PC-9 (cell line): Measurements from ENCODE around the gene REC114. TPM values are rescaled to one million over a fixed set of nuclear protein-coding genes. Genes with fewer than 3 reads are reported as not detected.

Experiments
- BruUV-seq: library from RNA; stranded (reverse); fragments of 400-500 nt; replicated peaks from 2 replicates; lab custom pipeline; 2021; lab: Mats Ljungman, UMichigan
- CTCF ChIA-PET: fragments of 300-600 bp; sonication (Branson Sonifier 250); formaldehyde crosslinking; loops from one replicate; lab custom pipeline; 2022; ENCODE audit warnings: antibody characterized with exemption; lab: Charles Lee
- POLR2A ChIA-PET: fragments of 300-600 bp; sonication (Branson Sonifier 250); formaldehyde crosslinking; loops from one replicate; lab custom pipeline; 2022; ENCODE audit warnings: antibody characterized with exemption; ENCODE audit not compliant: unreplicated experiment; lab: Charles Lee
- DNase-seq, 2 experiments: peaks; one replicate each; pipeline versions ENCODE4 v3.0.0 to v3.0.0-alpha.2; 2015 to 2022; ENCODE audit warnings: mixed read lengths in 1 of 2
- H2AFZ ChIP-seq: fragments of 200-600 bp; sonication (generic); 2 replicates; pipeline ENCODE4 v1.8.1; 2017; ENCODE audit warnings: antibody characterized with exemption
- H3F3A ChIP-seq: fragments of 200-600 bp; sonication (generic); 2 replicates; pipeline ENCODE4 v1.8.1; 2017; ENCODE audit warnings: antibody characterized with exemption, mild to moderate bottlenecking, low read depth; ENCODE audit not compliant: insufficient read depth
- H3K27ac ChIP-seq: fragments of 200-600 bp; sonication (generic); 2 replicates; pipeline ENCODE4 v1.6.1; 2016; ENCODE audit warnings: mixed run types
- H3K27me3 ChIP-seq: fragments of 200-600 bp; sonication (generic); 2 replicates; pipeline ENCODE4 v1.6.1; 2016; ENCODE audit warnings: low read depth, mixed run types; ENCODE audit not compliant: insufficient read depth
- H3K36me3 ChIP-seq: fragments of 200-600 bp; sonication (generic); 2 replicates; pipeline ENCODE4 v1.6.1; 2016; ENCODE audit warnings: low read depth, mixed run types
- H3K4me1 ChIP-seq: fragments of 200-600 bp; sonication (generic); replicated peaks from 2 replicates; pipeline ENCODE4 v1.6.1; 2016; ENCODE audit warnings: mixed run types; ENCODE audit not compliant: insufficient read depth
- H3K4me2 ChIP-seq: fragments of 200-600 bp; sonication (generic); 2 replicates; pipeline ENCODE4 v1.6.1; 2017; ENCODE audit warnings: mixed run types
- H3K4me3 ChIP-seq: fragments of 200-600 bp; sonication (generic); 2 replicates; pipeline ENCODE4 v1.6.1; 2016; ENCODE audit warnings: mixed run types
- H3K79me2 ChIP-seq: fragments of 200-600 bp; sonication (generic); 2 replicates; pipeline ENCODE4 v1.6.1; 2017; ENCODE audit warnings: low read depth, mixed run types
- H3K9me2 ChIP-seq: fragments of 200-600 bp; sonication (generic); 2 replicates; pipeline ENCODE4 v1.8.1; 2017; ENCODE audit warnings: mild to moderate bottlenecking; ENCODE audit not compliant: insufficient read depth
- H3K9me3 ChIP-seq: fragments of 200-600 bp; sonication (generic); 2 replicates; pipeline ENCODE4 v1.8.1; 2016; ENCODE audit warnings: low read depth; ENCODE audit not compliant: insufficient read depth
- H4K20me1 ChIP-seq: fragments of 200-600 bp; sonication (generic); 2 replicates; pipeline ENCODE4 v1.8.1; 2017; ENCODE audit not compliant: insufficient read depth
- EZH2 ChIP-seq: fragments of 200-600 bp; sonication (generic); IDR thresholded peaks from 2 replicates; pipeline ENCODE4 v1.8.0; 2017; ENCODE audit warnings: antibody characterized with exemption, low read depth
- intact Hi-C: fragments of 100-400 bp; cut with micrococcal nuclease; formaldehyde crosslinking; loops from one replicate; pipeline ENCODE4 v1.10.0; 2022; ENCODE audit not compliant: unreplicated experiment
- total RNA-seq: library from RNA; stranded (reverse); gene quantifications from 2 replicates; pipeline ENCODE4 v1.2.3, GENCODE V29; 2021
- TF ChIP-seq, protein P1 (sequence below): fragments of 200-600 bp; sonication (generic); conservative IDR thresholded peaks from 2 replicates; pipeline ENCODE4 v1.6.1; 2017; ENCODE audit warnings: mixed run types, antibody characterized with exemption, mild to moderate bottlenecking, moderate library complexity

REC114 gene
- total RNA-seq, 1 experiment from 2014 or later: not detected

DNA sequence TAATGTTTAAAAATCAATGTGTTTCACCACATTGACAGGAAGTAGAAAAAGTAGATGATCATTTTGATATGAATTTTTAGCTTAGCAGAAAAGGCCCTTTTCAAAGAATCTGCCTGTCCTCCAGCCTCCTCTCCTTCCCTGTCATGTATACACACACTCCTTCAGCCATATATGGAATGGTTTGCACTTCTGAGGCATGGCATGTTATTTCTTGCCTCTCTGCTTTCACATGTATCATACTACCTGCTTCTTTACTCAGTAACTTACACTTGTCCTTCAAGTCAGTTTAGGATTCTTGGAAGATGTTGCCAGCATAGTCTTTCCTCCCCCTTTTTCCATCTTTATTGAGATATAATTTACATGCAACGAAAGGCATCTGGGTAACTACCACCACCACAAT is 79.0 kb downstream of the REC114 start:
- Histone ChIP-seq H3K27ac (no peak overlapping the region), H3K9me3 (no peaks in the 10 kb centered on the region), H3K9me2 (0 out of 2 replicates have a peak, but pooled peaks cover 7% of the 10 kb centered on the region), H3K4me3 (no peak overlapping the region), H2AFZ (no peak overlapping the region), H3K27me3 (no peaks in the 10 kb centered on the region), H3K4me1 (no peaks in the 10 kb centered on the region; the same call in 1 of the 2 replicates), H3K79me2 (no peaks in the 10 kb centered on the region), H3K36me3 (no peaks in the 10 kb centered on the region), H4K20me1 (no peaks in the 10 kb centered on the region), H3F3A (no peaks in the 10 kb centered on the region), H3K4me2 (no peak overlapping the region)
- TF ChIP-seq, protein P1, sequence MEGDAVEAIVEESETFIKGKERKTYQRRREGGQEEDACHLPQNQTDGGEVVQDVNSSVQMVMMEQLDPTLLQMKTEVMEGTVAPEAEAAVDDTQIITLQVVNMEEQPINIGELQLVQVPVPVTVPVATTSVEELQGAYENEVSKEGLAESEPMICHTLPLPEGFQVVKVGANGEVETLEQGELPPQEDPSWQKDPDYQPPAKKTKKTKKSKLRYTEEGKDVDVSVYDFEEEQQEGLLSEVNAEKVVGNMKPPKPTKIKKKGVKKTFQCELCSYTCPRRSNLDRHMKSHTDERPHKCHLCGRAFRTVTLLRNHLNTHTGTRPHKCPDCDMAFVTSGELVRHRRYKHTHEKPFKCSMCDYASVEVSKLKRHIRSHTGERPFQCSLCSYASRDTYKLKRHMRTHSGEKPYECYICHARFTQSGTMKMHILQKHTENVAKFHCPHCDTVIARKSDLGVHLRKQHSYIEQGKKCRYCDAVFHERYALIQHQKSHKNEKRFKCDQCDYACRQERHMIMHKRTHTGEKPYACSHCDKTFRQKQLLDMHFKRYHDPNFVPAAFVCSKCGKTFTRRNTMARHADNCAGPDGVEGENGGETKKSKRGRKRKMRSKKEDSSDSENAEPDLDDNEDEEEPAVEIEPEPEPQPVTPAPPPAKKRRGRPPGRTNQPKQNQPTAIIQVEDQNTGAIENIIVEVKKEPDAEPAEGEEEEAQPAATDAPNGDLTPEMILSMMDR: no peak
- no peak for TF ChIP-seq EZH2
- no peak for DNase-seq
- ChIA-PET CTCF (no interaction called here), POLR2A (no interaction called here)
- BruUV-seq: no TSS peak
- intact Hi-C loops: no loop called here

DNA sequence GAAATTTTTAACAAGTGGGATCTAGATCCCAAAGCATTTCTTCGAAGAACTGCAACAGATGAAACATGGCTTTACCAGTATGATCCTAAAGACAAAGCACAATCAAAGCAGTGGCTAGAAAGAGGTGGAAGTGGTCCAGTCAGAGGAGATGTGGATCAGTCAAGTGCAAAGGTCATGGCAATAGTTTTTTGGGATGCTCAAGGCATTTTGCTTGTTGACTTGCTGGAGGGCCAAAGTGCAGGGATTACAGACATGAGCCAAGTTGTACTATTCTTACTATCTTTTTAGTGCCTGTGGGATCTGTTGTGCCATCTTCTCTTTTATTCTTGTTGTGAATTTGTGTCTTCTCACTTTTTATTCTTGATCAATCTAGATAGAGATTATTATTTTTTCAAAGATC is 82.0 kb downstream of the REC114 start:
- Histone ChIP-seq H4K20me1 (no peaks in the 10 kb centered on the region), H3K27me3 (no peaks in the 10 kb centered on the region), H3F3A (no peaks in the 10 kb centered on the region), H3K4me2 (no peak overlapping the region), H2AFZ (no peak overlapping the region), H3K27ac (no peak overlapping the region), H3K4me3 (no peak overlapping the region), H3K9me2 (0 out of 2 replicates have a peak, but pooled peaks cover 7% of the 10 kb centered on the region), H3K36me3 (no peaks in the 10 kb centered on the region), H3K79me2 (no peaks in the 10 kb centered on the region), H3K9me3 (no peaks in the 10 kb centered on the region), H3K4me1 (0 out of 2 replicates have a peak, but pooled peaks cover under 1% of the 10 kb centered on the region)
- intact Hi-C loops: no loop called here
- no TSS peak for BruUV-seq
- TF ChIP-seq, protein P1: no peak
- CTCF ChIA-PET: interaction anchor here (0.6 kb wide), 1 partner anchor 21 kb away, joined by 4 read pairs; no protein-coding TSS in a partner anchor
- DNase-seq: no peak
- POLR2A ChIA-PET: interaction anchor here (0.7 kb wide), 1 partner anchor 450 kb away, joined by 15 read pairs; no protein-coding TSS in a partner anchor

DNA sequence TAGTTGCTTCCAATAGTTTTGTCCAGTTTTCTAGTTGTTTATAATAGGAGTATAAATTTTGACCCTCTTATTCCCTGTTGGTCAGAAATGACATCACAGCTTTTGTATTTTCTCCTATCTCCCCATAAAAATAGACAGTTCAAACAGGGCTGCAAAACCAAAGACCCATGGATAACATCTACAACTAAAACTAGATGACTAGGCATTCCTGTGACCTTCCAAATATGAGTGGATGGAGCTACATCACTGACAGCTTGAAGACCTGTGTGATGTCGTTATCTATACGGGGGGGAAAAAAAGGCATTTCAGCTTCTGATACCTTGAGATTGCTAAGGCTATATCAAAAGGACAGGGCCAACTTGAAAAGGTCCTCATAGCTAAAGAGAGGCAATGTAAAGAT is 84.6 kb downstream of the REC114 start:
- no peak overlapping the region for H2AFZ ChIP-seq
- peaks cover 9% of the 10 kb centered on the region for H3F3A ChIP-seq
- TF ChIP-seq, protein P1: no peak
- no peak for TF ChIP-seq EZH2
- H3K27ac ChIP-seq: no peak overlapping the region
- no peaks in the 10 kb centered on the region for H3K79me2 ChIP-seq
- H3K9me3 ChIP-seq: no peaks in the 10 kb centered on the region
- H3K4me1 ChIP-seq: peaks cover 18% of the 10 kb centered on the region
- no peak overlapping the region for H3K4me2 ChIP-seq
- CTCF ChIA-PET: no interaction called here
- H3K4me3 ChIP-seq: no peak overlapping the region
- H3K27me3 ChIP-seq: no peaks in the 10 kb centered on the region
- intact Hi-C loops: no loop called here
- 0 out of 2 replicates have a peak, but pooled peaks cover under 1% of the 10 kb centered on the region for H3K9me2 ChIP-seq
- H3K36me3 ChIP-seq: no peaks in the 10 kb centered on the region
- BruUV-seq: no TSS peak
- no peak for DNase-seq
- POLR2A ChIA-PET: no interaction called here
- no peaks in the 10 kb centered on the region for H4K20me1 ChIP-seq
